Posterior cingulate gyrus (tissue), 11 donors: ENCODE results near the gene VSX1.

ENCODE experiments used
- DNase-seq, 10 donors: peaks; one replicate each; pipeline versions ENCODE4 v3.0.0 to v3.0.0-alpha.2; 2020 to 2021; ENCODE audit warnings: mixed read lengths in 3 of 10
- intact Hi-C: fragments of 100-400 bp; cut with DNase I; formaldehyde crosslinking; loops from one replicate; pipeline ENCODE4 v1.15.1; 2023

VSX1 gene

DNA sequence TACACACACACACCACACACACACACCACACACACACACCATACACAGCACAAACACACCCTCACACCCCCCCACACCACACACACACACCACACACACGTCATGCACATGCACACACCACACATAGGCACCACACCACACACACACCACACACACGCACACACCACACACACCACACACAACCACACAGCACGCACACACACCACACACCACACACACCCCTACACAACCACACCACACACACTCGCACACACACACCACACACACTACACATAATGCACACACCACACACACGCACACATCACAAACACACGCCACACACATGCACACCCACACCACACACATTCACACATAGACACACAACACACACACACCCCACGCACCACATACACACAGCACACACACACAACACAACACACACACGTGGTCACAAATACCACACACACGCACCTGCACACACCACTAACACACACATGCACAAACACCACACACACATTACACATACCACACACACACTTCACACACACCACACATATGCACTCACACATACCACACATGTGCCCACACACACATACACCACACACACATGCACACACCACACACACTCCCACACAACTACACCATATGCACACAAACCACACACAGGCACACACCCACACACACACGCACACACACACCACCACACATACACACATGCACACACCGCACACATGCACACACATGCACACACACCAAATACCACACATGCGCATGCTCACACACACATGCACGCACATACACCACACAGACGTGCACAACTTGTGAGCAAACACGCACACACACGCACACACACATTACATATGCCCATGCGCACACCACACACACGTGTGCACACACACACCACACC lies 14.6 kb downstream of the VSX1 start:
- intact Hi-C loops: no loop called here
- peak in 3 of 10 donors; percentile 0 to 24 (median 18) for DNase-seq

DNA sequence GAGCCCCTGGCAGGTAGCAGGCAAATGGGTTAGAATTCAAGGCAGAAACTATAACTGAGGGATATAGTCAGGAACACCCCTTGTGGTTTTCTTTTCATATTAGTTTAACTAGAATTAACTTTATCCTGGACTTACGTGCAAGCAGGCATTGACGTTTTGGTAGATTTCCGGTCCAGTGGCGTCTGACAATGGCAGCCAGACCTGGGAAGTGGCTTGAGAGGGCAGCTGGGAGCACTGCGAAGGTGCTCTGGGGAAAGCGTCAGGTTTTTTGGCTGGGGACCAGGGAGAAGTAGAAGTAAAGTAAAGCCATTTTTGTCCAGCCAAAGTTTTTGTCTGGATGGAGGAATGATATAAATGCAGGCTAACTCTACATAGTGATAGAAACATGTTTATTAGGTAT lies 15.6 kb downstream of the VSX1 start:
- intact Hi-C loops: no loop called here

DNA sequence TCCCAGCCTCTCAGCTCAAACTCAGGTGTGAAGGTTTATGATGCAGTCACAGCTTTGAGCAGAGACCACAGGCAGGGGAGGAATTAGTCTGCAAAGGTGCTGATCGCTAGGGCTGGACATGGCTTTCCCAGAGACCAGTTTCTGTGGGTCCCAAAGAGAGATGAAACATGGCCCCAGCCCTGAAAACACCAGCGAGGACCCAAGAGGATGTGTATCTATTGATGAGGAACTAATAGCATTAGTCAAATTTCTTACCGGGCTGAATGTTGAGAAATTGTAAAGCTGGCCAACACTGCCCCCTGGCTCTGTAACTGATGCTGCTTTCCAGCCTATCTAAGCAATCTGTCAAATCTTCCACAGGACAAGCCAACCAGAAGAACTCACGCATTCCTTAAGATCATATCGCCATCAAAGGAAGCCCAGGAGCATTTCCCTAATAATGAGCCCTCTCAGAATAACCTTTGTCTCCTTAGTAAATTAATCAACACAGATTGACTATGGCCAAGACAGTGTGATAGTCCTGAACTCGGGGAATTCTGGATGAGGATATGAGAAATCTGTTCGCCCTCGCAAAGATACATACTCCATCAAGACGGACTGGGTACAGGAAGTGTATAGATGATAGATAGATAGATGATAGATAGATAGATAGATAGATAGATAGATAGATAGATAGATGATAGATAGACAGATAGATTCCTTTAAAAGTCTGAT lies 16.2 kb downstream of the VSX1 start:
- DNase-seq: peak in 8 of 10 donors; percentile 50 to 94 (median 74)
- intact Hi-C loops: loop anchor here (1.0 kb wide), 1 partner anchor 70 kb away; no protein-coding TSS in a partner anchor

More for the DNA sequence above, 15.6 kb downstream of the VSX1 start:
- DNase-seq: peak in 2 of 10 donors; percentile 10 to 22

DNA sequence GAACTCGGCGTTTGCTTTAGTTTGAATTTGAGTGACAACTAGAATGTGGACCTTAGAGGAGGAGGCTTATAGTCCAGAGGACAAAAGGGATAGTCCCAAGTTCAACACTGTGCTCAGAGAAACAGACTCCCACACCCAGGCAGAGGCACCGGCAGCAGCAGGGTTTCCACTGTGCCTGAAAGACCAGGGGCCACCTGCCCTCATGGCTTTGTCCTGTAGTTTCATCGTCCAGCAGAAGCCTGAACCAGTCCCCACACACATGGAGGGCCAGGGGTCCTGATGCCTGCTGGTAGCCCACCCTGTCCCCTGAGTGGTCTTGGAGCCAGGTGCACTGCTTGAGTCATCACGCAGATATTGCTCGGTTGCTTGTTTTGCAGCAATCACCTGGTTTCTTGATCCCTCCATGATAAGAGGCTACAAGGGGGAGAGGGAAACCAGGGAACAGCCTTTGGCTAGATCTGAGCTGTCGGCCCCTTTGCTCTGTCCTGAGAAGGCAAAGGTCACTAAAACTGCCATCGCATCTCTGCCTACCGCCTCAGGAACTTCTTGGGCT lies 16.8 kb downstream of the VSX1 start:
- intact Hi-C loops: loop anchor here (1.0 kb wide), 1 partner anchor 70 kb away; no protein-coding TSS in a partner anchor
- DNase-seq: peak in 3 of 10 donors; percentile 6 to 76 (median 58)

DNA sequence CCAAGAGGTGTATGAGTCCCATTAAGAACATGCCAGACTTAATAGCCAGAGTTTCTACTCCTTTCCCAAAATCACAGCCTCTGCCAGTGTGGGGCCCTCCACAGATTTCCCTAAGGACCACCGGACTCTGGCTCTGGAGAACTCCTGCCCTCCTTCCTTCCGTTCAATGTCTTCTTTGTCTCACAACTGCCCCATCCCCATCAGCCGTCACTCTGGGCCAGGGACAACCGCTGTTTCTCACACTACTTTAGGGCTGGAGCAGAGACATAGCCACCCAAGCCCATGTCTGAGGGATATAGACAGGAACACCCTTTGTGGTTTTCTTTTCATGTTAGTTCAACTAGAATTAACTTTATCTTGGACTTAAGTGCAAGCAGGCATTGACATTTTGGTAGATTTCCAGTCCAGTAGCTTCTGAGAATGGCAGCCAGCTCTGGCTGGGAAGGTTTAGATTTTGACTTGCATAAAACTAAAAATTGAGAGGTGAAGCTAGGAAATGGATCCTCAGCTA lies 17.3 kb downstream of the VSX1 start:
- intact Hi-C loops: loop anchor here (1.0 to 5.0 kb wide), 2 partner anchors 69 to 113 kb away; no protein-coding TSS in a partner anchor
- DNase-seq: peak in 2 of 10 donors; percentile 36 to 75

DNA sequence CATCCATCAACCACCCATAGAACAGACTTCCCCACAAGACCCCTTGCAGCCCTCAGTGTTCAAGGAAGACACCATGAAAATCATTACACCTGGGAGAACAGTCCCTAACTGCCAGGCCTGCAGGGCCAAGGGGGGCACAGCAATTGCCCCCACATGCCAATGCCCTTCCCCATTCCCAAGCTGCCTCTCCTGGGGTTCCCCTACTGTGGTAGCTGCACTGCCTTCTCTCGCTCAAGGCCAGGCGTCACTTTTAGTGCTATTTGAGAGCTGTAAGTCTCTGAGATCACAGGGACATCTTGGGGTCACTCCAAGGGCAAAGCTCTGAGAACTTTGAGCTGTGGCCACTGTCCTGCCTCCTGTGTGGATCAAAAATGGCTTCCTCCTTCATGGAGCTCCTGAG lies 18.0 kb downstream of the VSX1 start:
- peak in 2 of 10 donors; percentile 39 to 63 for DNase-seq
- intact Hi-C loops: loop anchor here (5.0 kb wide), 1 partner anchor 113 kb away; no protein-coding TSS in a partner anchor

DNA sequence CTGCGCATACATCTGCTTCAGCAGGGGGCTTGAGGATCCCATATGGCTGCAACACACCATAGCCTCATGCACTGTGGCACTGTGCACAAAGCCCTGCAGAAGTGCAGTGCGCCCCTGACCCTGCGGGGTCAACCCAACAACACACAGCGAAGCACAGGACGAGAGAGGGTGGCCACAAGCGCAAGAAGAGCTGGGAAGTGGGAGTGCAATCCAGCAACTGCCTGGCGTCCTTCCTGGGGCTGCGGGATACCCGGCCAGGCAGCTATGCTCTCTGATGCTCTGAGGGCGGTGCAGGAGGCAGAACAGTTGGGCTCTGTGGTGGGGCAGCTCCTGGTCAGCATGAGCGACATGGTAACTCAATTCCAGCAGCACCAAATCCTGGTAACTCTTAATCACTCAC lies 18.4 kb downstream of the VSX1 start:
- intact Hi-C loops: loop anchor here (5.0 kb wide), 1 partner anchor 114 kb away; no protein-coding TSS in a partner anchor
- DNase-seq: peak in 3 of 10 donors; percentile 1 to 77 (median 72)

DNA sequence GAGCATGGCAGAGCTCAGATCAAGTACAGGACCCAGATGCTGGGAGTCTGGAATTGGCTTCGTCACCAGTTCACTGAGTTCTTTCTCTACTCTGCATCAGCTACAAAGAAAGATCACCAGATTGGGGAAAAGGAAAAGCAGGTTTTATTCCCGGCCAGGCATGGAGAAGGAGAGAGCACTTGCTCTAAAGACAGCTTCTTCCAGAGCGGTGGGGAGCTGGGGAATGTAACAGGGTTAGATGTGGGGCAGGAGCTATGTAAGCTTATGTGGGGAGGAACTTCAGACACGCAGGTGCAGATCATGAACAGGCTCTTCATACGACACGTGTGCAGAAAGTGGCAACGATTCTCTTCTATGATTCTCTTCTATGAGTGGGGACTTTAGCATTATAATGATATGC lies 19.1 kb downstream of the VSX1 start:
- intact Hi-C loops: loop anchor here (5.0 kb wide), 1 partner anchor 114 kb away; no protein-coding TSS in a partner anchor
- peak in 4 of 10 donors; percentile 3 to 15 (median 4) for DNase-seq

DNA sequence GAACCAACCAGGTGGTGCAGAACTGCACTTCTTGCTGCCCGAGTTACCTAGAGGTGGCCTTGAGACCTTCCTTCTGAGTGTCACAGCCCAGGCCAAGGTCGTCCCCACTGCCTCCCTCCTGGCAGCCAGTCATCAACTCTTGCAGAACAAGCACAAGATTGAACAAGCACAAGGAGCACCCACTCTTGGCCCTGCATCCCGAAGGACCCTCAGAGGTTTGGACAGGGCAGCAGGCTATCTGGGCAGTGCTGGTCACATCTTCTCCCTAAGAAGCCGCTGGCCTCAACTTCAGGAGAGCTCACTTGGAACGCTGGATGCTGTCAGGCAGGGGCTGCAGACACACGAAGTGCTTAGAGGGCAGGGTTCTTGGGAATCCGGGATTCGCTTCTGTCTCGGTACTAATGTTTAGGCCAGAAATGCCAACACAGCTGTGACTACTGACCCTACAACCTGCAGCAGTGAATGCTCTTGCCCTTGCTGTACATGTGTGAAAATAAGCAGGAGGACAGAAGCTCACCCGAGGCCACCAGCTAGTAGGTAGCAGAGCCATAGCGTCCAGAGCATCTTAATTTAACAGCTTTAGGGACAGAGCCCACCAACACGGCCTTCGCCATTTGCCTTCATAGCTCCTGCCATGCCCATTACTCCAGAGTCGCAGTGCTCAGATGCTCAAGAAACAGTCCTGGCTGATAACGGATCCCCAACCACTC lies 20.0 kb downstream of the VSX1 start:
- intact Hi-C loops: loop anchor here (5.0 kb wide), 1 partner anchor 115 kb away; no protein-coding TSS in a partner anchor
- peak in 5 of 10 donors; percentile 3 to 69 (median 10) for DNase-seq

DNA sequence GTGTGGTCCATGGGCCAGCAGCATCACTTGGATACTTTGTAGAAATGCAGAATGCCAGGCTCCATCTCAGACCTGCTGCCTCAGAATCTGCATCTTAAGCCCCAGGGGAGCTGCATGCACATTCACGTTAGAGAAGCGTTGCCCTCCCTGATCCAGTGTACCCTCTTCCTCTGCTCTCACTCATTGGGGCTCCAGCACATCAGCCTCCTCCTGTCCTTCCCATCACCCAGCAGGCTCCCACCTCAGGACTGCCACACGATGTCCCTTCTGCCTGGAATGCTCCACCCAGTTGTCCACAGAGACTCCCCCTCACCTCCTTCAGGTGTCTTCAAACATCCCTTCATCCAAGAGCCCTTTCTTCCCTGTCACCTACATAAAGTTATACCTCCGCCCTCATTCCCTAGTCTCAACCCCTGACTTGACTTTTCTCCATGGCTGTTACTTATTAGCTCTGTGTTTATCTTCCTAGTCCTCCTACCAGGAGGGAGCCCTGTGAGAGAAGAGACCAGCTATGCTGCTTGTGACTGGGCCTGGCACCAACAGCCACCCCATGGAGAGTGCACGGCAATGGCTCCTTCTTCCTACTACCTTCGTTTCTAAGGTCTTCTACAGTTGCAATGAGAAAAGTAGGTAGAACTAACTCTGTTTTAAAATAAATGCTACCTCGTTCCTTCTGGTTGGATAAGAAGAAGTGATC lies 20.7 kb downstream of the VSX1 start:
- DNase-seq: peak in 5 of 10 donors; percentile 0 to 40 (median 5)

DNA sequence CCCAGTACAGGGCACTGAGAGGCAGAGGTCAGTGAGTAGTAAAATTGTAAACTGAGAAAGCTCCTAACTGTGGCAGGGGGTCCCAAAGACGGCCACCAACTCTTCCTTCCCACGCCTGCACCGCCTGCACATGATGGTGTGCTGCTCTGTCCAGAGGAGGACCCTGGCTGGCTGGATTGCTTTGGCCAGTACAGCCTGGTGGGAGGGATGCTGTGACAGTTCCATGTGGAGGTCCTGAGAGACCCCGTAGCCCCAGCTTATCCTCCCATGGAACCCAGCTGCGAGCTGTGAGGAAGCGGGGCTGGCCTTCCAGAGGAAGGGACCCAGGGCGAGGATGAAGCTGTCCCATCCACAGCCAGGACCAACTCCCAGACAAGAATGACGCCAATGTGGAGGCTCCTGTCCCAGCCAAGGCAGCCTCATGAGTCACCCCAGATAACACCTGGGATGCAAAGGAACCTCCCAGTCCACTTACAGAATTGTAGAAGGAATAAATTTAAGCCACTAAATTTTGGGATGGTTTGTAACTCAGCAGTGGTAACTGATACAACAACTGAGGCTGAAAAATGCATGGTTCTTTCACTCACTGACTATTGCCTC lies 22.0 kb downstream of the VSX1 start:
- peak in 3 of 10 donors; percentile 5 to 59 (median 12) for DNase-seq
- intact Hi-C loops: loop anchor here (5.0 kb wide), 1 partner anchor 117 kb away; no protein-coding TSS in a partner anchor

More for the DNA sequence above, 20.7 kb downstream of the VSX1 start:
- intact Hi-C loops: loop anchor here (5.0 kb wide), 1 partner anchor 116 kb away; no protein-coding TSS in a partner anchor

DNA sequence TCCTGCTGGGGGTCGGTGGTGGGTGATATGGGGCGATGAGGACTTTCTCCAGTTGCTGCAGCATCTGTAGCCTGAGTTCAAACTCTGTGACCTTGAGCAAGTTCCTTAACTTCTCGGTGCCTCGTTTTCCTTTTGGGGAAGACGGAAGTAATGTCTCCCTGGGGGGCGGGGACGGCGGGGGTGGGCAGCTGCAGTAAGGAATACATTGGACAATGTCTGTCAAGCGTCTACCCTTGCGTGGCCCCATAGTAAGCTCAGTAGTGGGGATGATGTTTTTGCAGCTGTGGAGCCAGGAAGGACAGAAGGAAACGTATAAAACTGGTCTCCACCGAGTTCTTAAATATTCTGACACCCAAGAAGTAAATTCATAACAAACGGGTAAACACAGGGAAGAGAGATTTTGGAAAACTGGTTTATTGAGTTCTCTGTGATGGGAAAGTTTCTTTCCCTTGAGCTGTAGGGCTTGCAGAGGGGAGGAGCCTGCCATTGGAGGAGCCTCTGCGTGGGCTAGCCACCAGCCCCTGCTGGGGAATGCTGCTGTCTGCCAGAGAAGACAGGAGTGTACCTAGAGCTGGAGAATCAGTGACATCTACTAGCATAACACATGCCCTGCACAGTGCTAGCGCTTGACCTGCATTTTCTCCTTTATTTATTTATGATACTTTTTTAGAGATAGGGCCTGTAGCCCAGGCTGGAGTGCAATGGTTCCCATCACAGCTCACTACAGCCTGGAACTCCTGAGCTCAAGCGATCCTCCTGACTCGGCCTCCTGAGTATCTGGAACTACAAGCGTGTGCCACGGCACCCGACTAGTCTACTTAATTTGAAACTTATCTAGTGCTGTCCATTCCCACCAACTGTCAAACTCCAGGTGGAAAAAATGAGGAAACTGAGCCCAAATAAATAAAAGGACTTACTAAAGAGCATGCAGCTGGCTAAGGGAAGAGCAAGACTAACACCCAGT lies 22.8 kb downstream of the VSX1 start:
- intact Hi-C loops: no loop called here
- peak in 2 of 10 donors; percentile 15 to 71 for DNase-seq

DNA sequence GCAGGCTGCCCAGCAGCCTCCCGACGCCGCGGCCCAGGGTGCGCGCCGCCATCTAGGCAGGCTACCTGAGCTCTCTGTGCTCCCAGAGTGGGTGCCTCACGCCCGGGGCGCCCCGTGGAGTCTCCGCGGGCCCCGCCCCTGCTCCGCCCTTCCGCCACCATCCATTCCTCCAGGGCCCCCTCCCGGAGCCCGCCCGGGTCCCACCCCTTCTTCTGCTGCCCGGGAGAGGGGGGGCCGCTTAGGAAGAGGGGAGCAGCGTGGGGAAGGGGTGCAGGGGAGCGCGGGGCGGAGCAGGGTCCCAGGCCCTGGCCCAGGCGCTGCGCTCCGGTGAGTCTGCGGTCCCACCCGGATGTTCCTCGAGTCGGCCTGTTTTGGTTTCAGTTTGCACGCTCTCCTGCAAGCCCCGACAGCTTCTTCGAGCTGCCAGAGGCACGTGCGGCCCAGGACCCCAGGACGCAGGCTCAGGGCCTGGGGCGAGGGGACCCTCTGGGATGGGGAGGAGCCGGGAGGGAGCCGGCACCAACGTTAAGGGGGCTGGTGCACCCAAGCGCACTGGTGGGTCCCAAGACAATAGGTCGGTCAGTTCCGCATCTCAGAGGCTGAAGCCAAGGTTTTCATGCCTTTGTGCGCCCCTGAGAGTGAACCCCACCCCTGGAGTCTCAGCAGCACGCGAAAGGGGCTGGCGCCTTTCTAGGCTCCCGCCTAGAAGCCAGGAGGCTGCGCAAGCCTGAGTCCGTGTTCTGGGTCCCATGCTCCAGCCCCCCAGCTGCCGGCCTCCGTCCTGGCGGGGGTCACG lies 23.7 kb downstream of the VSX1 start, which contains the start of gene ACSS1:
Gene ACSS1 (minus strand): TSS at position 89 of the 796 bp plus-strand sequence. CDS start 37 bp downstream, at position 52.
- peak in 8 of 10 donors; percentile 55 to 94 (median 64) for DNase-seq
- intact Hi-C loops: no loop called here

DNA sequence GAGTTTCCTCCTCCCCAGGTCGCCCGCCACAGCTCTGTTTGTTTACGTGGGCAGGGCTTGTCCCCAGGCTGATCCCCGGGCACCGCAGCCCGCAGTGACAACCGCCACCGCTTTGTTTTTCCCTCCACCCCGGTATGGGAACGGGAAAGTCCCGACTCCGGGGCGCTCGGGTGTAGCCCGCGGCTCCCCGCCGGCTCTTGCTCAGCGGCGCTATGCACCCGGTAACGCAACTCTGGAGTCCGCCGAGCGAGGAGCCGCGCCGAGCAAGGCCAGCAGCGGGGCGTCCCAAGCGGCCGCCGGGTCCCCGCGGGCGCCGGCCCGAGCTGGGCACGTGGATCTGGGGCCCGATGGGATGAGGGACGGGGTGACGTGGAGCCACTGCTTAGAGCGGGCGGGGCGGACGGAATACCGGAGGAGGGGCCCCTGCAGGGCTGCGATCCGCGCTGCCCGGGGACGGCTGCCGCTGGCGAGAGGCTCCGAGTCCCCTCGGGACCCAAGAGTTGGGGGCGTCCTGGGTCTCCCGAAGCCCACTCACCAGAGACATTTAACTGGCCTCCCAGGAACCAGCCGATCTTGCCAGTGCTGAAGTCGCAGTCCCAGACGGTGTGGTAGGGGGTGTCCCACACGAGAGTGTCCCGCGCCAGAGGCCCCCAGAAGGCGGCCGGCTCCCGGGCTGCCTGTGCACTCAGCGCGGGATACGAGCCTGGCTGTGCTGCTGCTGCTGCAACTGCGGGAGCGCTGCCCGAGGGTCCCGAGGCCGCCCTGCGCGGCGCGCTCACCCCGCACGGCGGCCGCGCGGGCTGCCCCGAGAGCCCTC lies 24.5 kb downstream of the VSX1 start:
- intact Hi-C loops: loop anchor here (2.0 kb wide), 1 partner anchor 25 kb away; no protein-coding TSS in a partner anchor
- peak; percentile 59 to 95 (median 70) for DNase-seq

DNA sequence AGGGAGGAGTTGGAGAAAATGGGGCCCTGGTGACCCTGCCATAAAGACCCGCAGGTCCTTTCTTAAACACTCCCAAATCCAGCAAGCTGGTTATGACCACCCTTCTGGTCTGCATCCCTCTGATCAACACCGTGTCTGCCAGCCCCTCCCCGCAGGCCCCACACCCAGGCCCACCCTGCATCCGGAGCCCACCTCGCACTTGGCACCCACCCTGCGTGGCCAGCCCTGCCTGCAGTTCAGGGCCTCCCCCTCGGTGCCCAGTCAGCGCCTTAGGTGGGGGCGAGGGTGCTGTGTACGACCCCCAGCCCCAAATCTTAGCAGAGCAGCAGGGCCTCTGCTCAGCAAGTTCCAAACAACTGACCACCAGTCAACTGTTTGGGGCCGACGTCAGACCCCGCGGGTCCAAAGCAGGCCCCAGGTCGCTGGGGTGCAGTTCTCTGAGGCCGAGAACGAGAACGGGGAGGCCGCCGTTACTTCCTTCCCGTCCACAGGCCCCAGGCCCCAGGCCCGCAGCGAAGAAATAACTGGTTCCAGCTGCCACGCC lies 25.2 kb downstream of the VSX1 start:
- peak in 1 of 10 donors; percentile 33 for DNase-seq
- intact Hi-C loops: loop anchor here (2.0 kb wide), 1 partner anchor 24 kb away; no protein-coding TSS in a partner anchor
